GM23338 (cell line): ENCODE data around the gene COL8A2.

Source experiments
- CREB1 ChIP-seq: fragments of 250-450 bp; sonication (Bioruptor Pico); IDR thresholded peaks from 2 replicates; pipeline ENCODE4 v1.5.0; 2020; ENCODE audit warnings: low read depth, mild to moderate bottlenecking, moderate library complexity
- EZH2 ChIP-seq: fragments of 200-600 bp; sonication (generic); IDR thresholded peaks from one replicate; pipeline ENCODE4 v1.8.0; 2017; ENCODE audit warnings: antibody characterized with exemption, mild to moderate bottlenecking, low read depth; ENCODE audit not compliant: unreplicated experiment
- EZH2phosphoT487 ChIP-seq: fragments of 200-600 bp; sonication (generic); IDR thresholded peaks from one replicate; pipeline ENCODE4 v1.8.1; 2018; ENCODE audit warnings: antibody characterized with exemption; ENCODE audit not compliant: unreplicated experiment
- JUNB ChIP-seq: IDR thresholded peaks from one replicate; pipeline ENCODE4 v1.6.1; 2016; ENCODE audit warnings: antibody characterized with exemption; ENCODE audit not compliant: unreplicated experiment
- NANOG ChIP-seq: IDR thresholded peaks from 2 replicates; pipeline ENCODE4 v1.6.1; 2016; ENCODE audit warnings: antibody characterized with exemption, borderline replicate concordance
- POLR2AphosphoS5 ChIP-seq: IDR thresholded peaks from 2 replicates; pipeline ENCODE4 v1.6.1; 2016; ENCODE audit warnings: antibody characterized with exemption, low read depth
- STAT1 ChIP-seq: IDR thresholded peaks from one replicate; pipeline ENCODE4 v1.6.1; 2016; ENCODE audit warnings: antibody characterized with exemption; ENCODE audit not compliant: unreplicated experiment
- TF ChIP-seq, protein P1 (sequence below), 2 experiments: fragments of 200-600 bp in 1 of 2; sonication (generic) in 1 of 2; conservative IDR thresholded peaks; 2 replicates each; pipeline versions ENCODE4 v1.5.1 to v1.6.1; 2016 to 2017; ENCODE audit warnings: antibody characterized with exemption in 2 of 2, low read depth in 2 of 2, mild to moderate bottlenecking in 2 of 2, moderate library complexity in 1 of 2
- TF ChIP-seq, protein P2 (sequence below): IDR thresholded peaks from one replicate; pipeline ENCODE4 v1.6.1; 2018; ENCODE audit warnings: antibody characterized with exemption; ENCODE audit not compliant: unreplicated experiment

GRCh38 chr1:36154765-36155407 is 29.9 kb upstream of the COL8A2 start:
- TF ChIP-seq POLR2AphosphoS5 (no peak), EZH2 (no peak), NANOG (no peak), STAT1 (no peak), CREB1 (CRISPR knock-in tag) (no peak), JUNB (no peak), EZH2phosphoT487 (no peak)
- TF ChIP-seq, protein P1, sequence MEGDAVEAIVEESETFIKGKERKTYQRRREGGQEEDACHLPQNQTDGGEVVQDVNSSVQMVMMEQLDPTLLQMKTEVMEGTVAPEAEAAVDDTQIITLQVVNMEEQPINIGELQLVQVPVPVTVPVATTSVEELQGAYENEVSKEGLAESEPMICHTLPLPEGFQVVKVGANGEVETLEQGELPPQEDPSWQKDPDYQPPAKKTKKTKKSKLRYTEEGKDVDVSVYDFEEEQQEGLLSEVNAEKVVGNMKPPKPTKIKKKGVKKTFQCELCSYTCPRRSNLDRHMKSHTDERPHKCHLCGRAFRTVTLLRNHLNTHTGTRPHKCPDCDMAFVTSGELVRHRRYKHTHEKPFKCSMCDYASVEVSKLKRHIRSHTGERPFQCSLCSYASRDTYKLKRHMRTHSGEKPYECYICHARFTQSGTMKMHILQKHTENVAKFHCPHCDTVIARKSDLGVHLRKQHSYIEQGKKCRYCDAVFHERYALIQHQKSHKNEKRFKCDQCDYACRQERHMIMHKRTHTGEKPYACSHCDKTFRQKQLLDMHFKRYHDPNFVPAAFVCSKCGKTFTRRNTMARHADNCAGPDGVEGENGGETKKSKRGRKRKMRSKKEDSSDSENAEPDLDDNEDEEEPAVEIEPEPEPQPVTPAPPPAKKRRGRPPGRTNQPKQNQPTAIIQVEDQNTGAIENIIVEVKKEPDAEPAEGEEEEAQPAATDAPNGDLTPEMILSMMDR (conservative IDR thresholded peaks at IDR 0.05; ENCODE audit: low read depth in 2 of 2), result no peak
- TF ChIP-seq, protein P2, sequence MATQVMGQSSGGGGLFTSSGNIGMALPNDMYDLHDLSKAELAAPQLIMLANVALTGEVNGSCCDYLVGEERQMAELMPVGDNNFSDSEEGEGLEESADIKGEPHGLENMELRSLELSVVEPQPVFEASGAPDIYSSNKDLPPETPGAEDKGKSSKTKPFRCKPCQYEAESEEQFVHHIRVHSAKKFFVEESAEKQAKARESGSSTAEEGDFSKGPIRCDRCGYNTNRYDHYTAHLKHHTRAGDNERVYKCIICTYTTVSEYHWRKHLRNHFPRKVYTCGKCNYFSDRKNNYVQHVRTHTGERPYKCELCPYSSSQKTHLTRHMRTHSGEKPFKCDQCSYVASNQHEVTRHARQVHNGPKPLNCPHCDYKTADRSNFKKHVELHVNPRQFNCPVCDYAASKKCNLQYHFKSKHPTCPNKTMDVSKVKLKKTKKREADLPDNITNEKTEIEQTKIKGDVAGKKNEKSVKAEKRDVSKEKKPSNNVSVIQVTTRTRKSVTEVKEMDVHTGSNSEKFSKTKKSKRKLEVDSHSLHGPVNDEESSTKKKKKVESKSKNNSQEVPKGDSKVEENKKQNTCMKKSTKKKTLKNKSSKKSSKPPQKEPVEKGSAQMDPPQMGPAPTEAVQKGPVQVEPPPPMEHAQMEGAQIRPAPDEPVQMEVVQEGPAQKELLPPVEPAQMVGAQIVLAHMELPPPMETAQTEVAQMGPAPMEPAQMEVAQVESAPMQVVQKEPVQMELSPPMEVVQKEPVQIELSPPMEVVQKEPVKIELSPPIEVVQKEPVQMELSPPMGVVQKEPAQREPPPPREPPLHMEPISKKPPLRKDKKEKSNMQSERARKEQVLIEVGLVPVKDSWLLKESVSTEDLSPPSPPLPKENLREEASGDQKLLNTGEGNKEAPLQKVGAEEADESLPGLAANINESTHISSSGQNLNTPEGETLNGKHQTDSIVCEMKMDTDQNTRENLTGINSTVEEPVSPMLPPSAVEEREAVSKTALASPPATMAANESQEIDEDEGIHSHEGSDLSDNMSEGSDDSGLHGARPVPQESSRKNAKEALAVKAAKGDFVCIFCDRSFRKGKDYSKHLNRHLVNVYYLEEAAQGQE, result no peak
